MM.1S (cell line): ENCODE data around the gene BORCS6.
A peak's percentile ranks its signal among the peaks of the same experiment; 100 is the strongest.

Experiments
- DNase-seq: peaks from one replicate; pipeline ENCODE4 v3.0.0-alpha.2; 2015
- H2AFZ ChIP-seq: fragments of 300-600 bp; sonication (generic); 2 replicates; pipeline ENCODE4 v1.6.0; 2016; ENCODE audit warnings: antibody characterized with exemption, low read length
- H3F3A ChIP-seq: fragments of 300-600 bp; sonication (generic); 2 replicates; pipeline ENCODE4 v1.6.1; 2016; ENCODE audit warnings: mild to moderate bottlenecking, antibody characterized with exemption, low read length, moderate library complexity, mixed read lengths; ENCODE audit not compliant: insufficient read depth
- H3K27ac ChIP-seq: fragments of 300-600 bp; sonication (generic); 2 replicates; pipeline ENCODE4 v1.5.1; 2016; ENCODE audit warnings: mild to moderate bottlenecking, low read length
- H3K27me3 ChIP-seq: fragments of 300-600 bp; sonication (generic); replicated peaks from 2 replicates; pipeline ENCODE4 v1.6.0; 2016; ENCODE audit warnings: low read length; ENCODE audit not compliant: insufficient read depth
- H3K36me3 ChIP-seq: fragments of 300-600 bp; sonication (generic); replicated peaks from 2 replicates; pipeline ENCODE4 v1.6.1; 2016; ENCODE audit warnings: mild to moderate bottlenecking, low read length, mixed read lengths; ENCODE audit not compliant: insufficient read depth
- H3K4me1 ChIP-seq: fragments of 300-600 bp; sonication (generic); 2 replicates; pipeline ENCODE4 v1.6.1; 2016; ENCODE audit warnings: low read length, mixed read lengths
- H3K4me2 ChIP-seq: fragments of 300-600 bp; sonication (generic); 2 replicates; pipeline ENCODE4 v1.6.0; 2016; ENCODE audit warnings: low read depth, low read length
- H3K4me3 ChIP-seq: fragments of 300-600 bp; sonication (generic); 2 replicates; pipeline ENCODE4 v1.5.1; 2016; ENCODE audit warnings: low read length, mixed read lengths
- H3K79me2 ChIP-seq: fragments of 300-600 bp; sonication (generic); 2 replicates; pipeline ENCODE4 v1.6.1; 2016; ENCODE audit warnings: mixed run types, low read length, mixed read lengths
- H3K9ac ChIP-seq: fragments of 300-600 bp; sonication (generic); 2 replicates; pipeline ENCODE4 v1.6.1; 2016; ENCODE audit warnings: low read length, mixed read lengths
- H3K9me2 ChIP-seq: fragments of 300-600 bp; sonication (generic); replicated peaks from 2 replicates; pipeline ENCODE4 v1.6.1; 2016; ENCODE audit warnings: mild to moderate bottlenecking, low read length, mixed read lengths; ENCODE audit not compliant: insufficient read depth
- H3K9me3 ChIP-seq: fragments of 300-600 bp; sonication (generic); replicated peaks from 2 replicates; pipeline ENCODE4 v1.6.1; 2016; ENCODE audit warnings: mild to moderate bottlenecking, low read length, mixed read lengths; ENCODE audit not compliant: insufficient read depth
- H4K20me1 ChIP-seq: fragments of 300-600 bp; sonication (generic); 2 replicates; pipeline ENCODE4 v1.6.1; 2016; ENCODE audit warnings: mild to moderate bottlenecking, low read length, moderate library complexity, mixed read lengths; ENCODE audit not compliant: insufficient read depth
- EZH2 ChIP-seq: fragments of 300-600 bp; sonication (generic); optimal IDR thresholded peaks from 2 replicates; pipeline ENCODE3; 2017; ENCODE audit warnings: low read depth, mild to moderate bottlenecking, antibody characterized with exemption, low read length, mixed read lengths
- EZH2phosphoT487 ChIP-seq: fragments of 300-600 bp; sonication (generic); IDR thresholded peaks from 2 replicates; pipeline ENCODE4 v1.6.1; 2018; ENCODE audit warnings: antibody characterized with exemption, low read length
- TF ChIP-seq, protein P1 (sequence below): fragments of 300-600 bp; sonication (generic); IDR thresholded peaks from 2 replicates; pipeline ENCODE4 v1.5.1; 2016; ENCODE audit warnings: antibody characterized with exemption, low read length, mixed read lengths

BORCS6 gene

GRCh38 chr17:8156246-8156992 lies 33.6 kb downstream of the BORCS6 start:
- Histone ChIP-seq H2AFZ (peak overlapping the region; percentile 67), H3K4me1 (peaks cover 16% of the 10 kb centered on the region), H3K9me3 (no peaks in the 10 kb centered on the region), H3K36me3 (no peaks in the 10 kb centered on the region), H3K9me2 (no peaks in the 10 kb centered on the region), H3F3A (peaks cover 24% of the 10 kb centered on the region), H3K27me3 (no peaks in the 10 kb centered on the region), H3K9ac (peak overlapping the region; percentile 91), H3K79me2 (peaks cover 27% of the 10 kb centered on the region), H4K20me1 (no peaks in the 10 kb centered on the region), H3K4me3 (peak overlapping the region; percentile 75), H3K4me2 (peak overlapping the region; percentile 100), H3K27ac (peak overlapping the region; percentile 86)
- DNase-seq: peak; percentile 100
- TF ChIP-seq EZH2phosphoT487 (no peak), EZH2 (no peak)
- TF ChIP-seq, protein P1, sequence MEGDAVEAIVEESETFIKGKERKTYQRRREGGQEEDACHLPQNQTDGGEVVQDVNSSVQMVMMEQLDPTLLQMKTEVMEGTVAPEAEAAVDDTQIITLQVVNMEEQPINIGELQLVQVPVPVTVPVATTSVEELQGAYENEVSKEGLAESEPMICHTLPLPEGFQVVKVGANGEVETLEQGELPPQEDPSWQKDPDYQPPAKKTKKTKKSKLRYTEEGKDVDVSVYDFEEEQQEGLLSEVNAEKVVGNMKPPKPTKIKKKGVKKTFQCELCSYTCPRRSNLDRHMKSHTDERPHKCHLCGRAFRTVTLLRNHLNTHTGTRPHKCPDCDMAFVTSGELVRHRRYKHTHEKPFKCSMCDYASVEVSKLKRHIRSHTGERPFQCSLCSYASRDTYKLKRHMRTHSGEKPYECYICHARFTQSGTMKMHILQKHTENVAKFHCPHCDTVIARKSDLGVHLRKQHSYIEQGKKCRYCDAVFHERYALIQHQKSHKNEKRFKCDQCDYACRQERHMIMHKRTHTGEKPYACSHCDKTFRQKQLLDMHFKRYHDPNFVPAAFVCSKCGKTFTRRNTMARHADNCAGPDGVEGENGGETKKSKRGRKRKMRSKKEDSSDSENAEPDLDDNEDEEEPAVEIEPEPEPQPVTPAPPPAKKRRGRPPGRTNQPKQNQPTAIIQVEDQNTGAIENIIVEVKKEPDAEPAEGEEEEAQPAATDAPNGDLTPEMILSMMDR: no peak

DNA sequence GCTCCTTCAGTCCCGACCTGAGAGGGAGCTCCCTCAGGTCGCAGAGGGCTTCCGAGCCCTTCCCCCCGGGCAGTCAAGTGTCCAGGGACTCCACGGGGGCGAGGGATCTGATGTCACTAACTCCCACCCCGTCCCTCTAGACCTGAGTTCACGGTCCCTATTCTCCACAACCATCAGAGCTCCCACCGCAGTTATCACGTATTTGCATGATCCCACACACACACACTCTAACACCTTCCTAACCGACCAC lies 34.1 kb downstream of the BORCS6 start:
- Histone ChIP-seq H4K20me1 (no peaks in the 10 kb centered on the region), H3K9me3 (no peaks in the 10 kb centered on the region), H3K9me2 (no peaks in the 10 kb centered on the region), H3K4me2 (peak overlapping the region; percentile 94), H3K36me3 (no peaks in the 10 kb centered on the region), H3K79me2 (peaks cover 24% of the 10 kb centered on the region), H2AFZ (no peak overlapping the region), H3K9ac (peak overlapping the region; percentile 91), H3K27me3 (no peaks in the 10 kb centered on the region), H3K4me3 (peak overlapping the region; percentile 75), H3F3A (peaks cover 26% of the 10 kb centered on the region), H3K27ac (peak overlapping the region; percentile 77), H3K4me1 (peaks cover 14% of the 10 kb centered on the region)
- DNase-seq: no peak
- no peak for TF ChIP-seq EZH2
- TF ChIP-seq, protein P1: no peak
- no peak for TF ChIP-seq EZH2phosphoT487

GRCh38 chr17:8155231-8155995 lies 34.6 kb downstream of the BORCS6 start:
- peak overlapping the region; percentile 94 for H3K4me2 ChIP-seq
- no peaks in the 10 kb centered on the region for H3K27me3 ChIP-seq
- no peak for DNase-seq
- no peak overlapping the region for H2AFZ ChIP-seq
- H3K9ac ChIP-seq: peak overlapping the region; percentile 91
- peaks cover 26% of the 10 kb centered on the region for H3F3A ChIP-seq
- TF ChIP-seq EZH2phosphoT487 (no peak), EZH2 (no peak)
- TF ChIP-seq, protein P1: no peak
- H4K20me1 ChIP-seq: no peaks in the 10 kb centered on the region
- H3K79me2 ChIP-seq: peaks cover 26% of the 10 kb centered on the region
- no peaks in the 10 kb centered on the region for H3K9me2 ChIP-seq
- H3K4me3 ChIP-seq: peak overlapping the region; percentile 75
- no peaks in the 10 kb centered on the region for H3K36me3 ChIP-seq
- H3K9me3 ChIP-seq: no peaks in the 10 kb centered on the region
- H3K27ac ChIP-seq: peak overlapping the region; percentile 77
- H3K4me1 ChIP-seq: peaks cover 19% of the 10 kb centered on the region
